Mucosa of stomach (tissue), 1 donor: Measurements from ENCODE around the gene POLK.
"Not testable (repeated sequence)": the region's sequence is repeated elsewhere in the genome, so short reads cannot be mapped to it uniquely, and the experiment has no call there.

ENCODE experiments used
- H3K27me3 ChIP-seq: one replicate; pipeline ENCODE4 v1.7.0; 2013; ENCODE audit warnings: mild to moderate bottlenecking, low read length; ENCODE audit not compliant: control insufficient read depth, insufficient read depth
- H3K36me3 ChIP-seq: one replicate; pipeline ENCODE4 v1.7.0; 2013; ENCODE audit warnings: low read length; ENCODE audit not compliant: control insufficient read depth, insufficient read depth
- H3K4me1 ChIP-seq: one replicate; pipeline ENCODE4 v1.7.0; 2013; ENCODE audit warnings: mild to moderate bottlenecking, low read length; ENCODE audit not compliant: control insufficient read depth, insufficient read depth
- H3K4me3 ChIP-seq: one replicate; pipeline ENCODE4 v1.7.0; 2013; ENCODE audit warnings: low read length
- H3K9ac ChIP-seq: one replicate; pipeline ENCODE4 v1.7.0; 2013; ENCODE audit warnings: mild to moderate bottlenecking, low read length, moderate library complexity
- H3K9me3 ChIP-seq: one replicate; pipeline ENCODE4 v1.7.0; 2013; ENCODE audit warnings: mild to moderate bottlenecking, low read length, moderate library complexity; ENCODE audit not compliant: control insufficient read depth
- donor health status: Pancreatic carcinoma.

POLK gene

GRCh38 chr5:75558221-75558620 lies 46.5 kb downstream of the POLK start:
- no peaks in the 10 kb centered on the region for H3K9me3 ChIP-seq
- no peaks in the 10 kb centered on the region for H3K27me3 ChIP-seq
- no peaks in the 10 kb centered on the region for H3K4me1 ChIP-seq
- no peaks in the 10 kb centered on the region for H3K36me3 ChIP-seq
- no peak overlapping the region for H3K4me3 ChIP-seq
- no peak overlapping the region for H3K9ac ChIP-seq

GRCh38 chr5:75558981-75559632 lies 47.4 kb downstream of the POLK start:
- Histone ChIP-seq H3K9ac (no peak overlapping the region), H3K36me3 (no peaks in the 10 kb centered on the region), H3K4me1 (no peaks in the 10 kb centered on the region), H3K4me3 (no peak overlapping the region), H3K9me3 (no peaks in the 10 kb centered on the region), H3K27me3 (no peaks in the 10 kb centered on the region)

- not testable (repeated sequence) for H3K9ac ChIP-seq, H3K9me3 ChIP-seq, H3K4me1 ChIP-seq
Observed at GRCh38 chr5:75560655-75561054, 49.0 kb downstream of the POLK start.

GRCh38 chr5:75565991-75566709 lies 54.5 kb downstream of the POLK start:
- H3K36me3 ChIP-seq, H3K9me3 ChIP-seq, H3K9ac ChIP-seq, H3K4me3 ChIP-seq, H3K27me3 ChIP-seq: not testable (repeated sequence)
- peaks cover 26% of the 10 kb centered on the region for H3K4me1 ChIP-seq

More at GRCh38 chr5:75560655-75561054, 49.0 kb downstream of the POLK start:
- H3K36me3 ChIP-seq, H3K27me3 ChIP-seq, H3K4me3 ChIP-seq: not testable (repeated sequence)

GRCh38 chr5:75566710-75567309 lies 55.1 kb downstream of the POLK start:
- H3K4me1 ChIP-seq: peaks cover 29% of the 10 kb centered on the region
- no peak overlapping the region for H3K9ac ChIP-seq
- H3K27me3 ChIP-seq: no peaks in the 10 kb centered on the region
- no peak overlapping the region for H3K4me3 ChIP-seq
- H3K36me3 ChIP-seq: no peaks in the 10 kb centered on the region
- H3K9me3 ChIP-seq: no peaks in the 10 kb centered on the region

- Histone ChIP-seq H3K4me3 (no peak overlapping the region), H3K9ac (no peak overlapping the region), H3K36me3 (no peaks in the 10 kb centered on the region), H3K27me3 (no peaks in the 10 kb centered on the region), H3K4me1 (peaks cover 29% of the 10 kb centered on the region), H3K9me3 (no peaks in the 10 kb centered on the region)
Observed at GRCh38 chr5:75567710-75568109, 56.0 kb downstream of the POLK start.

GRCh38 chr5:75568202-75568601 lies 56.5 kb downstream of the POLK start:
- H3K9ac ChIP-seq: no peak overlapping the region
- no peaks in the 10 kb centered on the region for H3K9me3 ChIP-seq
- H3K27me3 ChIP-seq: no peaks in the 10 kb centered on the region
- H3K4me3 ChIP-seq: no peak overlapping the region
- peaks cover 29% of the 10 kb centered on the region for H3K4me1 ChIP-seq
- no peaks in the 10 kb centered on the region for H3K36me3 ChIP-seq

GRCh38 chr5:75571547-75571946 lies 59.9 kb downstream of the POLK start:
- Histone ChIP-seq H3K9ac (no peak overlapping the region), H3K27me3 (no peaks in the 10 kb centered on the region), H3K4me3 (no peak overlapping the region), H3K9me3 (no peaks in the 10 kb centered on the region), H3K36me3 (no peaks in the 10 kb centered on the region), H3K4me1 (peaks cover 17% of the 10 kb centered on the region)

- no peaks in the 10 kb centered on the region for H3K36me3 ChIP-seq
- no peaks in the 10 kb centered on the region for H3K27me3 ChIP-seq
- H3K4me3 ChIP-seq: no peak overlapping the region
- H3K9ac ChIP-seq: no peak overlapping the region
- H3K4me1 ChIP-seq: peaks cover 4% of the 10 kb centered on the region
- H3K9me3 ChIP-seq: no peaks in the 10 kb centered on the region
Observed at GRCh38 chr5:75574791-75575190, 63.1 kb downstream of the POLK start.

- not testable (repeated sequence) for H3K4me1 ChIP-seq, H3K27me3 ChIP-seq, H3K9ac ChIP-seq, H3K36me3 ChIP-seq, H3K4me3 ChIP-seq, H3K9me3 ChIP-seq
Observed at GRCh38 chr5:75578280-75578679, 66.6 kb downstream of the POLK start.

- Histone ChIP-seq H3K36me3 (no peaks in the 10 kb centered on the region), H3K27me3 (no peaks in the 10 kb centered on the region), H3K9me3 (no peaks in the 10 kb centered on the region)
Observed at GRCh38 chr5:75584641-75585040, 73.0 kb downstream of the POLK start.

GRCh38 chr5:75588666-75589065 lies 77.0 kb downstream of the POLK start:
- H3K4me1 ChIP-seq: no peaks in the 10 kb centered on the region
- no peak overlapping the region for H3K9ac ChIP-seq
- H3K36me3 ChIP-seq: no peaks in the 10 kb centered on the region
- H3K27me3 ChIP-seq: no peaks in the 10 kb centered on the region
- H3K4me3 ChIP-seq: no peak overlapping the region
- H3K9me3 ChIP-seq: no peaks in the 10 kb centered on the region

More at GRCh38 chr5:75584641-75585040, 73.0 kb downstream of the POLK start:
- Histone ChIP-seq H3K4me3 (no peak overlapping the region), H3K4me1 (no peaks in the 10 kb centered on the region), H3K9ac (no peak overlapping the region)
